ENCODE data around the gene TNRC6C. TPM values are rescaled to one million over a fixed set of nuclear protein-coding genes. Genes with fewer than 3 reads are reported as not detected.

TNRC6C gene
- total and polyA plus RNA-seq, 12 donors: 2.2 to 31.4 (median 24.2) TPM

- DNase-seq: no peak
- no peak for ATAC-seq
- Histone ChIP-seq H3K4me1 (no peaks in the 10 kb centered on the region), H3K36me3 (peaks cover 0 to 100% (median 74%) of the 10 kb centered on the region in 9 donors), H3K9me3 (no peaks in the 10 kb centered on the region), H3K27ac (no peak overlapping the region), H3K4me3 (no peak overlapping the region), H3K27me3 (no peaks in the 10 kb centered on the region)
- intact Hi-C loops (cut with DNase I): loop anchor here in 2 of 10 donors (10.0 kb wide), 1 partner anchor 45 kb away; no protein-coding TSS in a partner anchor
- WGBS, 2 donors: 71% methylated on average over 4 of the region's 4 CpGs
- no peak for TF ChIP-seq CTCF (IDR thresholded peaks at IDR 0.05)
Measured at GRCh38 chr17:78069695-78070094, 111.2 kb downstream of the TNRC6C start.

DNA sequence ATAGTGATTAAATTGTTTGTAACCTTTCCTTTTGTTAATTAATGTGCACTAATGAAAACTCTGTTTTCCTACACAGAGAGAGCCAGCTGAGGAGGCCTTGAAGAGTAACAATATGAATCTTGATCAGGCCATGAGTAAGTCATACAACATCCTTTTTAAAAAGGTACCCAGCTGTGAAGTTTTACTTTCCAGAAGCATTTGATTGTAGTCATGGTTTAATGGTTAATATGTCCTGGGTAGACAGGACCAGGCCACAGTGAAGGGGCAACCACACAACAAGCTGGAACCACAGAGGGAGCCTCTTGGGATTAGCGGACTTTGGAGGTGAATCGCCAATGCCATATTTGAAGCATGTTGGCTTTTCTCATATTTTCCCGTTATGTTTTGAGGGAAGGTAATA is 114.5 kb downstream of the TNRC6C start:
- ATAC-seq (no peak), DNase-seq (no peak)
- H3K4me3 ChIP-seq: no peak overlapping the region
- H3K9me3 ChIP-seq: no peaks in the 10 kb centered on the region
- no peak for TF ChIP-seq CTCF (IDR thresholded peaks at IDR 0.05)
- intact Hi-C loops (cut with DNase I): loop anchor here in 2 of 10 donors (10.0 kb wide), 1 partner anchor 48 kb away; no protein-coding TSS in a partner anchor
- WGBS, 2 donors: 99 to 100% methylated on average over 3 of the region's 3 CpGs
- H3K4me1 ChIP-seq: no peaks in the 10 kb centered on the region
- H3K27me3 ChIP-seq: no peaks in the 10 kb centered on the region
- peaks cover 0 to 100% (median 90%) of the 10 kb centered on the region in 9 donors for H3K36me3 ChIP-seq
- H3K27ac ChIP-seq: no peak overlapping the region

DNA sequence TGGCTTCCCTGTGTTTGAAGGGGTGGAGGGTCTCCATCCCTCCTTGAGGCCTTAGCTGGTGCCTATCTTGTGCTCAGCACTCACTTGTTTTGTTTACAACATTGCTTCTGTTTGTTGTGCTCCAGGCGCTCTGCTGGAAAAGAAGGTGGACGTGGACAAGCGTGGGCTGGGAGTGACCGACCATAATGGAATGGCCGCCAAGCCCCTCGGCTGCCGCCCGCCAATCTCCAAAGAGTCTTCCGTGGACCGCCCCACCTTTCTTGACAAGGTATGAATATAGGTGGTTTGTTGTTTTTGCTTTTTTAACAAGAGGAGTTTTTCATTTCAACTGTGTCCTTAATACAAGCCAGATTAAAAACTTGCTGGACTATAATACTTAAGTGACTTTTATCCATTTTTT is 116.5 kb downstream of the TNRC6C start:
- ATAC-seq: no peak
- intact Hi-C loops (cut with DNase I): loop anchor here in 2 of 10 donors (10.0 kb wide), 1 partner anchor 50 kb away; no protein-coding TSS in a partner anchor
- H3K27me3 ChIP-seq: no peaks in the 10 kb centered on the region

DNA sequence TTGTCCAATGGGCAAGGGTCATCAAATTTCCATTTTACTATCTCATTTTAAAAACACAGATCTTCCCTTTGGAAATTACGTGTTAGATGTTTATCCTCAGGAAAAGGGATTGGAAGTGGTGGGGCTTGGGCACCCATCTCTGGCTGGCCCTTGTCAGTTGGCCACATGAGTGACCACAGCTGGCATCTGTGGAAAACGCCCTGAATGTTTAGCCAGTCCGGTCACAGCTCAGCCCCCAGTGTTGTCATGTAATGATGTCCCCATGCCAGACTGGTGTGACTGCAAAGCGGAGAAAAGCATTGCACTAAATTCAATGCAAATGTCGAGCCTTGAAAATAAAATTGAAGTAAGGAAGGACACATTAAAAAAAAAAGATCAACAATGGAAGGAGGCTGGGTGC is 117.0 kb downstream of the TNRC6C start:
- no peak overlapping the region for H3K27ac ChIP-seq
- intact Hi-C loops (cut with DNase I): loop anchor here in 2 of 10 donors (10.0 kb wide), 1 partner anchor 51 kb away; no protein-coding TSS in a partner anchor
- WGBS, 2 donors: 91% methylated on average over 5 of the region's 5 CpGs
- H3K9me3 ChIP-seq: no peaks in the 10 kb centered on the region
- H3K27me3 ChIP-seq: no peaks in the 10 kb centered on the region
- ATAC-seq (no peak), DNase-seq (no peak)
- no peak for TF ChIP-seq CTCF (IDR thresholded peaks at IDR 0.05)
- peaks cover 0 to 100% (median 86%) of the 10 kb centered on the region in 9 donors for H3K36me3 ChIP-seq
- peaks cover 0 to 10% (median 0%) of the 10 kb centered on the region in 9 donors for H3K4me1 ChIP-seq
- no peak overlapping the region for H3K4me3 ChIP-seq

More for the DNA sequence above, 116.5 kb downstream of the TNRC6C start:
- Histone ChIP-seq H3K9me3 (no peaks in the 10 kb centered on the region), H3K27ac (no peak overlapping the region), H3K4me1 (peaks cover 0 to 10% (median 0%) of the 10 kb centered on the region in 9 donors), H3K4me3 (no peak overlapping the region), H3K36me3 (peaks cover 0 to 100% (median 88%) of the 10 kb centered on the region in 9 donors)
- 97 to 98% methylated on average over 10 of the region's 10 CpGs for WGBS, 2 donors
- TF ChIP-seq CTCF (IDR thresholded peaks at IDR 0.05): no peak
- no peak for DNase-seq

Measured in heart right ventricle (tissue), 16 donors.